NCI-H510A (cell line): ENCODE measurements around the gene CMKLR1.

Source experiments
- DNase-seq: peaks from one replicate; lab custom pipeline; 2025; lab: John Stamatoyannopoulos, UW

Gene CMKLR1

GRCh38 chr12:108298761-108299275 is 40.3 kb downstream of the CMKLR1 start:
- DNase-seq: no peak

DNA sequence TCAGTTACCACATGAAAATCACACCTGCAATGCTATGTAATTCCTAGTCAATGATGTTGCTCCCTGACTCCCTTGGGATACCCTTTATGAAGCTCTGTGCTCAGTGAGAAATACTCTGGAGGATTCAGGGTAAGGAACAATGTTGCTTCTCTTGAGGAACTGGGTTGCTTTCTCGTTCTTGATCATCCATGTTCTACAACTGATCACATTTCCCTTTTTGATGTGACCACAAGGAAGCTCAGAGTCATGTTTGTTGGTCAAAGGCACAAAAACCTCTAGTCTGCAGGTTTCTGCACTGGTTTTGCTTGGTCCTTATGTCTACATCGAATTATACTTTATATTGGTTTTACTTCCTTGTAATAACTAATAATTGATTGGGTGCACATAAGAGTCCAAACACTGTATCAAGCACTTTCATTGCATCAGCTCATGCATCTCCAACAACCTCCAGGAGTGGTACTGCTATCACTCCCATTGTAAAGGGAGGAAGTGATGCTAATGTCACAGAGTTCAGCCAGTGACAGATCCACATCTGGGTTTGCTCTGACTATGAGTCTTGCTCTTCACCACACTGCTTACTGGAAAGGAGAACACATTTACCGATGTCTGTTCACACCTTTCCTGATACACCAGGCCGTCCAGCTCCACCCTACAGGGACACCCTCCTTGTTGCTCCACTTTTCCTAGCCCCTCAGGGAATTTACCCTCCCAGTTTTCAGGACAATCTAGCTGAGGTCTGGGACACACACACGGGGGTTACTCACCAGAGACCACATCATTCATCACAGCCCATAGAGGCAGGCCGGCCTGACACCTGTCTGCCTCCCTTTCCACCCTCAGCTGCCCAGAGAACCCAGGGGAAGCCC is 41.0 kb downstream of the CMKLR1 start:
- DNase-seq: no peak

DNA sequence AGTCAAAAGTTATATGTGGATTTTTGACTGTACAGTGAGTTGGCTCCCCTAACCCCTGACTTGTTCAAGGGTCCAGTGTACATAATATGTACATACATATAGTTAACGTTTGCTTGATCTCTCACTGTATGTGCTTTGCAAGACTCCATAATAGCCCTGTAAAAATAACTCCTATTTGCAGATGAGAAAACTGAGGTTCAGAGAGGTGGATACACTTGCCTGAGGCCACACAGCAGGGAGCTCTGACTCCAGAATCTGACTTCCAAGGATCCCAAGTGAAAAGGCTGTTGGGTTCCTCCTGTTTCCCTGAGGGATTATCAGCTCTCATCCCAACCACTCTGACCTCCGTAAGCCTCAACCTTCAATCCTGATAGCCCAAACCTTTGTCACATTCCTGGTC is 41.7 kb downstream of the CMKLR1 start:
- DNase-seq: no peak

- no peak for DNase-seq
Measured at GRCh38 chr12:108296945-108297344, 42.2 kb downstream of the CMKLR1 start.

GRCh38 chr12:108295641-108296040 is 43.5 kb downstream of the CMKLR1 start:
- no peak for DNase-seq

DNA sequence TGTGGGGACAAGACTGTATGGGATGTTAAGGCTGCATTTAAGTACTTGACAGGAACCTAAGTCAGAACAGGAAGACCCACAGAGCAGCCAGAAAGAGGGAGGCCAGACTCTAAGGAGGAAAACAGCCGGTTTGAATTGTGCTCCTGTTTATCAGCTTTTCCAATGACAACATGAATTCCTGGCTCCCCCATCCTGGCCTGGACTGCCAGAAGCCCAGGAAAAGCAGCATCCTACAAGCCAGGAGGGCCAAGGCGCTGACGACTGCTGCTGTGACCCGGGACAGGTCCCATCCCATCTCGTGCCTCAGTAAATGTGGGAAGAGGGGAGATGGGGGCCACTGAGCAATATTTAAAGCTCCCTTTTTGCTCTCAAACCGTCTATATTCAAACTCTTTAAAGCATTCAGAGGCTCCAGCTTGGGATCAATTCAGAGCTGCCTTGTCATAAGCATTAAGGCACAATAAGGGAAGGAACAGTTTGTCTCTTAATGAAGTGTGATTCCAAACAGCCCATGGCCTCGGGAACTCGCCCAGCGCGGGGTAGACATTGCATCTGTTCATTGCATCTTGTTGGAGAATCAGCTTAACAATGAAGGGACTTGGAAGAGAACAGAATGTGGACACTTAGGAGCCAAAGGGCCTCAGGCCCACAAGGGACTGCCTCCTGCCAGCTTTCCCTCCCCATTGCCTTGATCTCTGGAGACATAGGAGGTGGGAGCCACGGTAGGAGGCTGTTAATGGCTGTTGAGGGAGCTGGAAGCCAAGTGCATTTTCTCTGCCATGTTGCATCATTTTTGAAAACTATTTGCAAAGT is 49.6 kb downstream of the CMKLR1 start:
- no peak for DNase-seq

- DNase-seq: no peak
Measured at GRCh38 chr12:108287227-108287626, 51.9 kb downstream of the CMKLR1 start.

- no peak for DNase-seq
Measured at GRCh38 chr12:108285016-108285415, 54.1 kb downstream of the CMKLR1 start.

- DNase-seq: no peak
Measured at GRCh38 chr12:108284163-108284562, 54.9 kb downstream of the CMKLR1 start.

DNA sequence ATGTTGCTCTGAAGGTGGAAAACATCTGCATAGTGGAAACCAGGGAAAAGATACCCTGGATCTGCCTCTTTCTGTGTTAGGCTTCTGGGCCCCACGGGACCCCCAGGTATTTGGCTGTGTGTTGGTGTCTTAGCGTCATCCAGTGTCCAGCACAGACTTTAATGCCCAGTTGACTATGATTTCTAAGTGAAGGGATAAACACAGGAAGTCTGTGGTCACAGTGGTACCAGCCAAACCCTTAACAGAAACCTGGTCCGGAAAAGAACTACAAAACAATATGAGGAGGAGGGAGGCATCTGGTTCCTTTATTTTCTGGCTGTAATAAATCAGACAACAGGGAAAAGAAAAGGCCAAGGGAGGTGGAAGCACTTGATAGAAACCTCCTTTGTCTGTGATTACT is 56.4 kb downstream of the CMKLR1 start:
- DNase-seq: no peak

DNA sequence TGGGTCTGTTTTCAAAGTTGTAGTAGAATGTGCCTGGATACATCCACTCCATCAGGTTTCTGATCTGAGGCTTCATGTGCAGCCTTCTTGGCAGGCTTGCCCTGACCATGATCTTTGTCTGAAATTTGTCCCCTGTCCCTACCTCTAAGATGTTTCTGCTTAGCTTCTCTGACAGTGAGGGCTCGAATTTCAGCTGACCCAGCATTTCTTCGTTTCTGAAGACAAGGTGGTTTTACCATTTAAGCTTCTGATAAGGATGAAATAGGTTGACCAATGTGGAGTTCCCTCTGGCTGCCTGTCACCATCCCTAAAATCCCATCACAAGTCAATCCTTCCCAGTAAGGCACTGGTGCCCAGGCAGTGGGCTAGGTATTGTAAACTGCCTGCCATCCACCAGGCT is 57.0 kb downstream of the CMKLR1 start:
- no peak for DNase-seq

GRCh38 chr12:108277613-108278012 is 61.5 kb downstream of the CMKLR1 start:
- no peak for DNase-seq

DNA sequence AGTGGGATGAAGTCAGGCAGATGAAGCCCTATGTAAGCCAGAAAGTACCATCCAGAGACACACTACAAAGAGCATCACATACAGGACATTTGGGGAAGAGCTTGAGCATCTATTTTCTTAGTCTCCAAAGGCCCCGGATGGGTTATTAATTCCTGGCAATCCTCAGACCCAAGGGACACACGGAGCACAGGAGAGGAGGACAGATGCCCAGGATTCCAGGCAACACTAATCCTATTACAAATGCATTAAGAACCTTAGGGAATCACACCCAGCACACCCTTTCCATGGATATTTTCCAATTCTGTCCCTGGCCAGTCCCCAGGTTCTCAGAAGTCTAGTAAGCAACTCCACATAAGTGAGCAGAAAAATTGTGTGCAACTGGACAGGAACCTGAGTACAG is 65.9 kb downstream of the CMKLR1 start:
- DNase-seq: no peak

- no peak for DNase-seq
Measured at GRCh38 chr12:108271951-108272872, 66.9 kb downstream of the CMKLR1 start.

- DNase-seq: no peak
Measured at GRCh38 chr12:108270849-108271143, 68.3 kb downstream of the CMKLR1 start.

- DNase-seq: no peak
Measured at GRCh38 chr12:108270035-108270848, 68.9 kb downstream of the CMKLR1 start.

DNA sequence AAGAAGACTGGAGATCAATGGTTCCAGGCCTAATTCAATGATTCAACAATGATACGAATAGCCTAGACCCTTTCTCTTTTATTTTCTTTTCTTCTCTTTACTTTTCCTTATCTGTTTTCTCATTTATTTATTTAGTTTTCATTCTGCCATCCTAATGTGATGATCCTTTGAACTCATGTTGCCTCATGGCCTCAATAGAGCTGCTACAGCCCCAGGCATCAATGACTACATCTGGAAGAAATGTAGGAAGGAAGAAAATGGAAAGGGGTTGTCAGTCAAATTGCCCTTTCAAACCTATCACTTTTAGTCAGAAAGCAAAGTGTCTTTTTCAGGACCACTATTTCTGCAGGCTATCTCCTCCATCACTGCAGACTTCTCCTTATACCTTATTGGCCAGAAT is 69.9 kb downstream of the CMKLR1 start:
- no peak for DNase-seq

DNA sequence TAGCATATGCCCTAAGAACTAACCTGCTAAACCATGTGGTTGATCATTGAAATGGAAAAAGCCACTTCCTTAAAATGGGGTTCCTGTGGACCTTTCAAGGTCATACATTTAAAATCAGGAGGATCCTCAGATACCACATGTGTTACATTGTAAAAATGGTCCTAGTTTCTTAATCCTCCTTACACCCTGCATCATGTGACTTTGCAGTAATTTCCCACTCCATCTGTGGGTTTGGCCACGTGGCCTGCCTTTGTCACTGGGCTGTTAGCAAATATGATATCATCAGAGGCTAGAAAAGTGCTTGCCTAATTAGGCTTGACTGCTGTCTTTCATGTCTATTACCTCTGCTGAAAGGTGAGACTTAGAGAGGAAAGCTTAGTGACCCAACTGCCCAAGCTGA is 70.7 kb downstream of the CMKLR1 start:
- DNase-seq: no peak

DNA sequence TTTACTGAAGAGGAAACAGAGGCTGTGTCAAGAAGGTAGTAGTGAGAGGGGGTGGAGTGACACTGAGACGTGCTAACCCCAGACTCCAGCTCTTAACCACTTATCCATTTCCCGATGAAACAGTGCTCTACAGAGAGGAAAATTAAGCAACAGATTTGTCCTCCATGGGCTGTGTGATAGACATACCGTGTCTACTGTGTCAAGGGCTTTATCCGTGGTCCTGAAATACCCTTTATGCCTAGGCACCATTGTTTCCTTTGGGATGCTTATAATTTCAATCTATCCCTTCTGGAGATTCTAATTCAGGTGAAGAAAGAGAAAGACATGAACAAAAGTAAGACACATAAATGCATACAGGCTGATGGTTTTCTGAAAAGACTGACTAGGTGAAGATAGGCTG is 71.7 kb downstream of the CMKLR1 start:
- no peak for DNase-seq

DNA sequence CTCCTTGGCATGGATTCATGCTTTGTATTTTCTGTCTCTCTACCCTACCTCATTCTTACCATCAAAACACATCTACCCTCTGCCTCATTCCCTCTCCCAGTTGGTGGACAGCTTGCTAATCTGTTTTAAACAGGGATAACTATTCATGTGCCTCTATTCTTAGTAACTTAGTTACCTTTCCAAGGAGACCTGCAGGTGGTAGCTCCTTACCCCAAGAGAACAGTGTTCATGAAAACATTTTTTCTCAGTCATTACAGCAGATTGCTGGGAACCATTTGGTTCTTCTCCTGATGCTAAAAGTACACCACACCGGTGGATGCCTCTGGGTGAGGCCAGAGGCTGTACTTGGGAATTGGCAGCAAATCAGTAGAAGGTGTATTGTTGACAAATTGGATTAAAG is 73.0 kb downstream of the CMKLR1 start:
- no peak for DNase-seq

GRCh38 chr12:108265505-108265904 is 73.6 kb downstream of the CMKLR1 start:
- DNase-seq: no peak
